ENCODE measurements around the gene ZC3H7B. TPM values are rescaled to one million over a fixed set of nuclear protein-coding genes. Genes with fewer than 3 reads are reported as not detected.
"Not testable (repeated sequence)": the region's sequence is repeated elsewhere in the genome, so short reads cannot be mapped to it uniquely, and the experiment has no call there.

Gene ZC3H7B
- total RNA-seq, 2 experiments from 2014 or later = 49.0 to 51.3 TPM

DNA sequence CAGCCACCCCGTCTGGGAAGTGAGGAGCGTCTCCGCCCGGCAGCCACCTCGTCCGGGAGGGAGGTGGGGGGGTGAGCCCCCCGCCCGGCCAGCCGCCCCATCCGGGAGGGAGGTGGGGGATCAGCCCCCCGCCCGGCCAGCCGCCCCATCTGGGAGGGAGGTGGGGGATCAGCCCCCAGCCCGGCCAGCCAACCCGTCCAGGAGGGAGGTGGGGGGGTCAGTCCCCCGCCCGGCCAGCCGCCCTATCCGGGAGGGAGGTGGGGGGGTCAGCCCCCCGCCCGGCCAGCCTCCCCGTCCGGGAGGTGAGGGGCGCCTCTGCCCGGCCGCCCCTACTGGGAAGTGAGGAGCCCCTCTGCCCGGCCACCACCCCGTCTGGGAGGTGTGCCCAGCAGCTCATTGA is 6.5 kb upstream of the ZC3H7B start:
- POLR2A ChIA-PET; H3K4me1 Mint-ChIP-seq; ATAC-seq (ENCODE audit: low read depth); H3K27me3 Mint-ChIP-seq; H3K36me3 Mint-ChIP-seq; H3K27ac Mint-ChIP-seq; H3K4me3 Mint-ChIP-seq; DNase-seq; H3K9me3 Mint-ChIP-seq: not testable (repeated sequence)

DNA sequence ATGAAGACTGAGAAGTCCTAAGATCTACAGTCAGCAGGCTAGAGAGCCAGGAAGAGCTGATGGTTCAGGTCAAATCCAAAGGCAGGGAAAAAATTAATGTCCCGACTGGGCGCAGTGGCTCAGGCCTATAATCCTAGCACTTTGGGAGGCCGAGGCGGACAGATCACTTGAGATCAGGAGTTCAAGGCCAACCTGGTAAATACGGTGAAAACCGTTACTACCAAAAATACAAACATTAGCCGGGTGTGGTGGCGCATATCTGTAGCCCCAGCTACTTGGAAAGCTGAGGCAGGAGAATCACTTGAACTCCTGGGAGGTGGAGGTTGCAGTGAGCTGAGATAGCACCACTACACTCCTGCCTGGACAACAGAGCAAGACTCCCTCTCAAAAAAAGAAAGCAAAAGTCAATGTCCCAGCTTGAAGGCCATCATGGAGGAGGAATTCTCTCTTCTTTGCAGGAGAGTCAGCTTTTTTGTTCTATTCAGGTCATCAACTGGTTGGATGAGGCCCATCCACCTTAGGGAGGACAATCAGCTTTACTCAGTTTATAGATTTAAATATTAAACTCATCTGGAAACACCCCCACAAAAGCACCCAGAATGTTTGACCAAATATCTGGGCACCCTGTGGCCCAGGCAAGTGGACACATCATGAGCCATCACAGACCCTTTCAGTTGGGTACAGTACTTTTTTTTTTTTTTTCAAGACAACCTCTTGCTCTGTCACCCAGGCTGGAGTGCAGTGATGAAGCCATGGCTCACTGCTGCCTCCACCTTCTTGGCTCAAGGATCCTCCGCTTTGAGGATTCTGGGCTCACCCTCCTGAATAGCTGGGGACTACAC is 4.3 kb upstream of the ZC3H7B start:
- H3K27ac Mint-ChIP-seq = no peak overlapping the region
- no peaks in the 10 kb centered on the region for H3K36me3 Mint-ChIP-seq
- POLR2A ChIA-PET = interaction anchor here (0.8 to 1.2 kb wide), 2 partner anchors 10 to 11 kb away, joined by 3 to 6 read pairs; partner anchors contain the start of gene RANGAP1

DNA sequence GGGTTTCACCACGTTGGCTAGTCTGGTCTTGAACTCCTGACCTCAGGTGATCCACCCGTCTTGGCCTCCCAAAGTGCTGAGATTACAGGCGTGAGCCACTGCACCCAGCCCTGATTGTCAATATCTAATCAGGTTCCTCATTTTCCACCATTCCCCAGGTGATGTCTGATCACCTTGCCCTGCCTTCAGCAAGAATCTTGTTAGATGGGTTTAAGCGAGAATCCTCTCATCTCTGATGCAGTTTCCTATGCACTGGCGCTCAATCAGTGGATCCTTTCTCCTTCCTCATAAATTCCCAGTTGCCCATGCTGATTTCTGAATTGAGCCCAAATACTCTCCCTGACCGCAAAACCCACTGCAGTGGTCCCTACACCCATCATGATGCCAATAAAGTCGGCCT is 664 bp upstream of the ZC3H7B start:
- Mint-ChIP-seq H3K4me1 (peaks cover 26% of the 10 kb centered on the region), H3K27me3 (no peaks in the 10 kb centered on the region), H3K27ac (peak overlapping the region; percentile 66), H3K9me3 (no peaks in the 10 kb centered on the region), H3K4me3 (peak overlapping the region; percentile 69), H3K36me3 (peaks cover 2% of the 10 kb centered on the region)
- ATAC-seq (ENCODE audit: low read depth) = no peak
- POLR2A ChIA-PET = interaction anchor here (0.7 to 3.1 kb wide), 5 partner anchors 13 to 289 kb away, joined by 3 to 80 read pairs (median 8); partner anchors contain the start of genes PMM1, RANGAP1 and TEF
- DNase-seq = no peak

More for the DNA sequence above, 4.3 kb upstream of the ZC3H7B start:
- Mint-ChIP-seq H3K27me3 (no peaks in the 10 kb centered on the region), H3K4me1 (peaks cover 5% of the 10 kb centered on the region), H3K9me3 (no peaks in the 10 kb centered on the region), H3K4me3 (no peak overlapping the region)
- no peak for DNase-seq
- no peak for ATAC-seq (ENCODE audit: low read depth)

DNA sequence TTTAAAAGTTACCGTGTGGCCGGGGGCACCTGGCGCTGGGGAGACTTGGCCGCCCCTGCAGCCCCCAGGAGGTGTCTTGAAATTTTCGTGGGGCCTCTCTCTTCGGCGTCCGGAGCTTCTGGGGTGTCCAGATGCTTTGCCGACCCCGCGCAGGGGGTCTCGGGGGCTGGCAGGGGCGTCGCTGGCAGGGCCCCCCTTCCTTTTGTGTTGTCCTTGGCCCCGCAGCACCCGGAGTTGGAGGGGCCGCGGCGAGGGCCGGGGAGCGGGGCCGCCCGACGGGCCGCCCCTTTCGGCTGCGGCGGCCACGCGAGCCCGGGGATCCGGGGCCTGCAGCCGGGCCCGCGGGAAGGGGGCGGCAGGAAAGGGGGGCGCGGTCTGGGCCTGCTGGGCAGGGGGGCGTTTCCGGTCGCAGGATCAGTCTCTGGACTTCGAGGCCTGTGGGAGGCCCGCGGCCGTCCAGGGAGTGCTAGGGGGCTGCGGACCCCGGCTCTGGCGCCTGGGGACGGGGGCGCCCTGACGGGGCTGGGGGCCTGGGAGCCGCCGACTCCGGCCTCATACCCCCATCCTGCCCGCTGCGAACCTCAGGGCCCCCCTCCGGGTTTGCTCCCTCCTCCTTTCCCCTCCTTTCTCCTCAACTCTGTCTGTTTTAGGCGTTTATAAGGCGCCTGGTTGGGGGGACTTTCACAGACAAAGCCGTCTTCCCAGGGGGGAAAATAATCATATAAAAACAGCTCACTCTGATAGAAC is 869 bp downstream of the ZC3H7B start:
- Mint-ChIP-seq H3K36me3 (peaks cover 2% of the 10 kb centered on the region), H3K4me3 (peak overlapping the region; percentile 86), H3K27me3 (no peaks in the 10 kb centered on the region), H3K9me3 (no peaks in the 10 kb centered on the region), H3K4me1 (peaks cover 27% of the 10 kb centered on the region), H3K27ac (peak overlapping the region; percentile 90)
- POLR2A ChIA-PET = interaction anchor here (0.7 to 3.1 kb wide), 12 partner anchors 8 to 351 kb away, joined by 3 to 80 read pairs (median 6); partner anchors contain the start of genes RANGAP1, RBX1, TEF and TOB2
- no peak for ATAC-seq (ENCODE audit: low read depth)
- DNase-seq = peak; percentile 53

DNA sequence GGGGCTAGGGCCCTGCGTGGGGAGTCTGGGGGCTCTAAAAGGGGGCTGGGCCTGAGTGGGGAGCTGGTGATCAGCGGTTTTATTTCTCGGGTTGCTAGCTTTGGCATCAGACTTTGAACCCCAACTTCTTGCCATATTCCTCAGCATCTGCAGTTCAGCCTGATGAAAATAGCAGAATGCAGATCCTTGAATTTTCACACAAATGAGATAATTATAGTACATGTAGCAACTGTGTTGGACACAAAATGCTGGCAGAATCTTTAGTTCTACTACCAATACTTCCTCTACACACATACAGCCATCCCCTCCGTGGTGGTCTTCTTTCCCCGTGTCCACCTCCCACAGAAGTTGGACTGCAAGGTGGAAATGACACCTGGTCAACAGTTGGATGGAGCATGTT is 1.5 kb downstream of the ZC3H7B start:
- no peak for DNase-seq
- POLR2A ChIA-PET = interaction anchor here (1.0 to 3.1 kb wide), 7 partner anchors 9 to 351 kb away, joined by 3 to 80 read pairs (median 7); partner anchors contain the start of genes RANGAP1 and RBX1
- no peaks in the 10 kb centered on the region for H3K27me3 Mint-ChIP-seq
- peaks cover 2% of the 10 kb centered on the region for H3K36me3 Mint-ChIP-seq
- no peak for ATAC-seq (ENCODE audit: low read depth)
- H3K4me3 Mint-ChIP-seq = peak overlapping the region; percentile 86
- H3K9me3 Mint-ChIP-seq = no peaks in the 10 kb centered on the region
- peak overlapping the region; percentile 90 for H3K27ac Mint-ChIP-seq
- H3K4me1 Mint-ChIP-seq = peaks cover 32% of the 10 kb centered on the region

DNA sequence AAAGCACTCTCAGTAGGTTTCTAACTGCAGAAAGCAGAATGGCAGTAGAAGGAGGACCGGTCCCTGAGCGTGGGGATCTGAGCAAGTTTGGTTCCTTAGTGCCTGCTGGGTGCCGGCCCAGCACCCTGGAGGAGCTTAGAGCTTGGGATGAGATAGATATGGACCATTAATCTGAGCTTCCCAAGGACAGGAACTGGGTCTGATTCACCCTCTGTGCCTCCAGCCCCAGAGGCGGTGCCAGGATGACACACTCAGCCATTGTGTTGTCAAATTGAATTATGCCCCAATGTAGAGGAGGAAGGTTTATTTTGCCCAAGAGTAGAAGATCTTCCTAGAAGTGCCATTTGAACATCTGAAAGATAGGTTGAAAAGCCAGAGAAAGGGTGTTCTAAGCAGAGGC is 4.3 kb downstream of the ZC3H7B start:
- Mint-ChIP-seq H3K27me3 (no peaks in the 10 kb centered on the region), H3K36me3 (peaks cover 7% of the 10 kb centered on the region), H3K27ac (peak overlapping the region; percentile 40), H3K4me3 (no peak overlapping the region), H3K4me1 (peaks cover 33% of the 10 kb centered on the region), H3K9me3 (no peaks in the 10 kb centered on the region)
- ATAC-seq (ENCODE audit: low read depth) (no peak), DNase-seq (no peak)
- POLR2A ChIA-PET = interaction anchor here (0.7 to 1.0 kb wide), 2 partner anchors 20 to 201 kb away, joined by 4 read pairs; partner anchors contain the start of gene RANGAP1

DNA sequence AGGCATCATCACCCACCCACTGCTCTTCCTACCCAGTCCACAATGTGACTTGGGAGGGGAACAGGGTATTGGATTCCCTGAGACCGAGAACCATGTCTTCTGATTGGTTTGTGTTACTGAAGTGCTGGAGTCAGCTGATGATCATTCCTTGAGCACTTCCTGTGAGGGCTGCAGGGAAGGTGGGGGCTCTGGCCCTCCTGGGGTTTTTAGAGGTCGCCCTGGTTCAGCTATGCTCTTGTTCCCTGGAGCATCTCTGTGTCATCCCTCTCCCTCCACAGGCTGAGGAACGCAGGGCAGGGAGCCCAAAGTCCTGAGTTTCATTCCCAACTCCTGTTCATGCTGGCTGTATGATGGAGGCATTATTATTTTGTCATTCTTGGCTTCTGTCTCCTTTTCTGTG is 6.7 kb downstream of the ZC3H7B start:
- Mint-ChIP-seq H3K9me3 (no peaks in the 10 kb centered on the region), H3K4me1 (peaks cover 29% of the 10 kb centered on the region), H3K27ac (peak overlapping the region; percentile 62), H3K27me3 (no peaks in the 10 kb centered on the region), H3K4me3 (no peak overlapping the region), H3K36me3 (peaks cover 11% of the 10 kb centered on the region)
- POLR2A ChIA-PET = no interaction called here
- no peak for ATAC-seq (ENCODE audit: low read depth)
- DNase-seq = no peak

DNA sequence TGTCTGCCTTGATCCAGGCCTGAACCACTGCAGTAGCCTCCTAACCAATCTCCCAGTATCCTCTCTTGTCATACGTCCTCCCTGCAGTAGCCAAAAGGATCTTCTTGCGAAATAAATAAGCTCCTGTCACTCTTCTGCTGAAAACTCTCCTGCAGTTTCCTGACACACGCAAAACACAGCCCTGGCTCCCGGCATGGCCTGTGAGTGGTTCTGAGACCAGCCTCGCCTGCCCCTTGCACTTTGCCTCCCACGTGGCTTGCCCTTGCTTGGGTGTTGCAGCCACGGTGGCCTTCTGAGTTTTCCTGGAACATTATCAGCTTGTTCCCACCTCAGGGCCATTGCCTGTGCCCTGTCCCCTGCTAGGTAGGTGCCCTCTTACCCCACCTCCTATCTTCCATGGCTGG is 7.2 kb downstream of the ZC3H7B start:
- Mint-ChIP-seq H3K27ac (peak overlapping the region; percentile 62), H3K4me1 (peaks cover 25% of the 10 kb centered on the region)

DNA sequence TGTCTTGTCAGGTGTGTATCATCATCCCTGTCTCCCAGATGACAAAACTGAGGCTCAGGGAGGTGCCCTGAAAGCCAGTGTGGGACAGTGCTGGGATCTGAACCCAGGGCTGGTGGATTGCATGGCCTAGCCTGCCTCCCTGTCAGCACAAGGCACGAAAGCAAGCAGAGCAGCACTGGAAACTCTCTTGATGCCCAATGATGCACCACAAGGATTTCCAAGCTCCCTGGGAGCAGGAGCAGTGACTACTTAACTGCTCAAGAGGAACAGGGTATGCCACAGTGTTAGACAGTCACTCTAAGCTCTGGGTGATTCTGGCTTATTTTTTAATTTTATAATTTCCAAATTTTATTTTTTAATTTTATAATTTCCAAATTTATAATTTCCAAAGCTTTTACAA is 9.0 kb downstream of the ZC3H7B start:
- Mint-ChIP-seq H3K27me3 (no peaks in the 10 kb centered on the region), H3K36me3 (peaks cover 9% of the 10 kb centered on the region), H3K4me3 (no peak overlapping the region), H3K27ac (no peak overlapping the region), H3K9me3 (no peaks in the 10 kb centered on the region), H3K4me1 (peaks cover 17% of the 10 kb centered on the region)
- ATAC-seq (ENCODE audit: low read depth) = no peak
- POLR2A ChIA-PET = interaction anchor here (1.9 kb wide), 1 partner anchor 9 kb away, joined by 6 read pairs; the partner anchor contains the start of gene ZC3H7B
- DNase-seq = no peak

More for the DNA sequence above, 7.2 kb downstream of the ZC3H7B start:
- Mint-ChIP-seq H3K9me3 (no peaks in the 10 kb centered on the region), H3K4me3 (no peak overlapping the region), H3K36me3 (peaks cover 11% of the 10 kb centered on the region), H3K27me3 (no peaks in the 10 kb centered on the region)
- DNase-seq (no peak), ATAC-seq (ENCODE audit: low read depth) (no peak)
- POLR2A ChIA-PET = no interaction called here

DNA sequence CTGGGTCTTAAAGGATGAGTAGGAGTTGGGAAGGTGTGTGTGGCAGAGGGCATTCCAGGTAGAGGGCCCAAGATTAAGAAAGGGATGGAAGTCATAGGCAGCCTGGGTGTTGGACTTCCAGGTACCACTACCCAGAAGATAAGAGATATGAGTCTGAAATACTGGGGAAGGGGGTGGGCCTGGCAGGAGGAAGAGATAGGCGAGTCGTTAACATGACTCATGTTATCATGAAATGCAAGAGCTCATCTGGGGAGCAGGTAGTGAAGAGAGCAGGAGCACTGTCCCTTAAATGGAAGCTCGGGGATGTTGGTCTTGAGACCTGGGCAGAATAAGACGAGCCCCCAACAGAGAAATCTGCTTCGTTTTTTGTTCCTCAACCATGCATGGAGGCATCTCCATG is 10.2 kb downstream of the ZC3H7B start:
- Mint-ChIP-seq H3K4me1 (peaks cover 13% of the 10 kb centered on the region), H3K4me3 (no peak overlapping the region)
- no peak for ATAC-seq (ENCODE audit: low read depth)

DNA sequence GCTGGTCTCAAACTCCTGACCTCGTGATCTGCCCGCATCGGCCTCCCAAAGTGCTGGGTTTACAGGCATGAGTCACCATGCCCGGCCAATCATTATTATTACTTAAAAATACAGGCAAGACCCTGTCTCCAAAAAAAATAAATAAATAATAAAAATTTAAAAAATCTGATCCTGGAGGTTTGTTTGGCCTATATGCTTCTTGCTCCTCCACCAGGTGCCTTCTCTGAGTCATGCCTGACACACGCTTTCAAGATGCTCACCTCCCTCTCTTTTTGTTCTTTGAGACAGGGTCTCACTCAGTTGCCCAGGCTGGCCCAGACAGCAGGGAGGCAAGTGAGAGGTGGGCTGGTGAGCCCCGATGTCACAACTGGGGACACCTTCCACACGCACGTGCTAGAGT is 13.5 kb downstream of the ZC3H7B start:
- POLR2A ChIA-PET = no interaction called here
- H3K27me3 Mint-ChIP-seq = no peaks in the 10 kb centered on the region
- no peak for DNase-seq
- no peak overlapping the region for H3K27ac Mint-ChIP-seq
- no peak overlapping the region for H3K4me3 Mint-ChIP-seq
- no peak for ATAC-seq (ENCODE audit: low read depth)
- H3K9me3 Mint-ChIP-seq = no peaks in the 10 kb centered on the region
- peaks cover 9% of the 10 kb centered on the region for H3K4me1 Mint-ChIP-seq
- peaks cover 8% of the 10 kb centered on the region for H3K36me3 Mint-ChIP-seq

More for the DNA sequence above, 10.2 kb downstream of the ZC3H7B start:
- Mint-ChIP-seq H3K27me3 (no peaks in the 10 kb centered on the region), H3K27ac (no peak overlapping the region), H3K9me3 (no peaks in the 10 kb centered on the region), H3K36me3 (peaks cover 9% of the 10 kb centered on the region)
- POLR2A ChIA-PET = interaction anchor here (1.0 to 1.4 kb wide), 3 partner anchors 9 to 70 kb away, joined by 3 to 7 read pairs (median 5); partner anchors contain the start of genes RANGAP1 and TEF
- no peak for DNase-seq

DNA sequence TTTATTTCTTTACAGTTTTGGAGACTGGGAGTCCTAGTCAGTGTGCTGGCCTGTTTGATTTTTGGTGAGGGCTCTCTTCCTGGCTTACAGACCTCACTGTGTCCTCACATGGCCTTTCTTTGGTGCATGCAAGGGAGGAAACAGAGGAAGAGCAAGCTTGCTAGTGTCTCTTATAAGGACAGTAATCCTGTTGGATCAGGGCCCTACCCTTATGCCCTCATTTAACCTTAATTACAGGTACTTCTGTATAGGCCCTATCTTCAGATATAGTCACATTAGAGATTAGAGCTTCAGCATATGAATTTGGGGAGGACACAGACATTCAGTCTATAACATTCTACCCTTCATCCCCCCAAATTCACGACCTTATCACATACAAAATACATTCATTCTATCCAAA is 14.3 kb downstream of the ZC3H7B start:
- H3K27ac Mint-ChIP-seq = no peak overlapping the region
- POLR2A ChIA-PET = no interaction called here
- DNase-seq (no peak), ATAC-seq (ENCODE audit: low read depth) (no peak)
- H3K4me3 Mint-ChIP-seq = no peak overlapping the region
- H3K27me3 Mint-ChIP-seq = no peaks in the 10 kb centered on the region
- peaks cover 9% of the 10 kb centered on the region for H3K4me1 Mint-ChIP-seq
- peaks cover 9% of the 10 kb centered on the region for H3K36me3 Mint-ChIP-seq
- no peaks in the 10 kb centered on the region for H3K9me3 Mint-ChIP-seq

Measured in activated naive CD8-positive, alpha-beta T cell treated with anti-CD3 and anti-CD28 coated beads, Interleukin-2, amount 10 ng/mL, durations not matched to agents 7 days and 5 days (primary cell).